Upper lobe of right lung (tissue), 1 donor: ENCODE results near the gene RAD51B. TPM values are rescaled to one million over a fixed set of nuclear protein-coding genes. Genes with fewer than 3 reads are reported as not detected.

Source experiments
- ATAC-seq: fragments of 200-7000 bp; cut with Tn5 transposase; one replicate; pipeline ENCODE4 v1.9.1; 2020; ENCODE audit warnings: mild to moderate bottlenecking, moderate library complexity
- DNase-seq: peaks from one replicate; pipeline ENCODE4 v3.0.0-alpha.2; 2020
- H3K27ac ChIP-seq: fragments of 200-600 bp; one replicate; pipeline ENCODE4 v1.8.0; 2022
- H3K27me3 ChIP-seq: fragments of 200-600 bp; one replicate; pipeline ENCODE4 v1.8.0; 2022; ENCODE audit warnings: mild to moderate bottlenecking
- H3K36me3 ChIP-seq: fragments of 200-600 bp; one replicate; pipeline ENCODE4 v1.8.0; 2022
- H3K4me1 ChIP-seq: fragments of 200-600 bp; one replicate; pipeline ENCODE4 v1.8.0; 2022
- H3K4me3 ChIP-seq: fragments of 200-600 bp; one replicate; pipeline ENCODE4 v1.8.0; 2022; ENCODE audit warnings: mild to moderate bottlenecking
- H3K9me3 ChIP-seq: fragments of 200-600 bp; one replicate; pipeline ENCODE4 v1.8.0; 2022
- CTCF ChIP-seq: fragments of 200-600 bp; IDR thresholded peaks from one replicate; pipeline ENCODE4 v1.8.0; 2022; ENCODE audit warnings: antibody characterized with exemption
- intact Hi-C: fragments of 100-400 bp; cut with DNase I; formaldehyde crosslinking; loops from one replicate; pipeline ENCODE4 v1.11.0; 2022
- total RNA-seq: library from RNA; stranded (reverse); fragmentation: NEBNext Ultra II Directional; extraction: Animal tissue kit (Norgen Biotek cat#: 25700); gene quantifications from one replicate; pipeline ENCODE4 v1.2.1, GENCODE V29; 2021
- donor health status: DM: no; HTN: yes; CAD: no; lungs with severe emphysema.

RAD51B gene
- total RNA-seq, 1 donor from 2014 or later: 11.5 TPM

DNA sequence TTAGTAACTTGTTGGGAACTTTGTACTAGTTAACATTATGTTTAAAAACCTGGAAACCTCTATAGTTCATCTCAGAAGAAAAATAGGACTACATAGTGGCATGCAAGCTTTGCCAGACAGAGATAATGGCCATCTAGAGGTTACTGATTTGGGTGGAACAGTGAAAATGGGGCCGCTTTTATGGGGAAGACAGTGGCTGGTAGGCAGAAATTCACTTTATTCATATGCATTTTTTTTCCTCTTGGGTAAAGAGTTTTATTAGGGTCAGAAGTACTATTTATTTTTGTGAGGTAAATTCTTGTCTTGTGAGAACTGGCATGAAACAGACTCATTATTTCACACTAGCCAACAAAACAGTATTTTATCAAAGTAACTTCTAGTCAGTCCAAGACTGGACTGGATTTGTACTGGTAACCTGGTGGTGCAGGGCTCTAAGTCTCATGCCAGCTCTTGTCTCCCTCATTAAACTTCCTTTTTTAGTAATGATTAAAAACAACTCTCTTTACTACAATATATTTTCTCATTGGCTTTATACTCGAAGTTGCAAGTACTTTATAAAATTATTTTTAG, 345.8 kb downstream of the RAD51B start:
- Histone ChIP-seq H3K4me3 (no peak overlapping the region), H3K36me3 (no peaks in the 10 kb centered on the region), H3K9me3 (no peaks in the 10 kb centered on the region), H3K27me3 (no peaks in the 10 kb centered on the region), H3K27ac (no peak overlapping the region), H3K4me1 (peaks cover 18% of the 10 kb centered on the region)
- ATAC-seq (no peak), DNase-seq (no peak)
- no peak for TF ChIP-seq CTCF
- intact Hi-C loops: loop anchor here (10.0 kb wide), 1 partner anchor 59 kb away; no protein-coding TSS in a partner anchor

DNA sequence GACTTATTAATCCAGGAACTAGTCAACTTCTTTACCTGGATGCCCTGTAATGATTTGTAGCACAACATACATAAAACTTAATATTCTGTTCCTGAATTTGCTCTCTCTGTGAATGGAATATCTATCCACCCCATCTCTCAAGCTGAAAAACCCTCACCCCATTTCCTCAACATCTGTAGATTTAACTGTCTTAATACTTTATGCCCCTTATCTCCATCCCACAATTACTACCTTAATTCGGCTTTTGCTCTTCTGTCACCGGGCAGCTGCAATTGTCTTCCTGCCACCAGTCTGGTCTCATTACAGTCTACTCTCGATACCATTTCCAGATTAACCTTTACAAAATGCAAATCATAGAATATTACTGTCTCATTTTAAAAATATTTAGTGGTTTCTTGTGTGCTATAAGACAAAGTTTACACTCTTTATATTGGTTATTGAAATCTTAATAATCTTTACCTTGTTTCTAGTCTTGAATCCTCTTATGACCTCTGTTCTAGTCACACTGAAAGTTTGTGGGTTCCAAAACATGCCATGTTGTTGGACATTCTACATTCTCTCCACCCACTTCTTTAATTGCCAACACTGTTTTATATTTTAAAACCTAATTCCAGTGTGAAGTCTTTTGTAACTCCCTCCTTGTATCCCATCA, 347.3 kb downstream of the RAD51B start:
- ATAC-seq: no peak
- Histone ChIP-seq H3K9me3 (no peaks in the 10 kb centered on the region), H3K4me1 (peaks cover 18% of the 10 kb centered on the region), H3K27me3 (no peaks in the 10 kb centered on the region), H3K36me3 (no peaks in the 10 kb centered on the region), H3K4me3 (no peak overlapping the region), H3K27ac (no peak overlapping the region)
- TF ChIP-seq CTCF: no peak
- intact Hi-C loops: loop anchor here (10.0 kb wide), 1 partner anchor 58 kb away; no protein-coding TSS in a partner anchor
- DNase-seq: no peak

DNA sequence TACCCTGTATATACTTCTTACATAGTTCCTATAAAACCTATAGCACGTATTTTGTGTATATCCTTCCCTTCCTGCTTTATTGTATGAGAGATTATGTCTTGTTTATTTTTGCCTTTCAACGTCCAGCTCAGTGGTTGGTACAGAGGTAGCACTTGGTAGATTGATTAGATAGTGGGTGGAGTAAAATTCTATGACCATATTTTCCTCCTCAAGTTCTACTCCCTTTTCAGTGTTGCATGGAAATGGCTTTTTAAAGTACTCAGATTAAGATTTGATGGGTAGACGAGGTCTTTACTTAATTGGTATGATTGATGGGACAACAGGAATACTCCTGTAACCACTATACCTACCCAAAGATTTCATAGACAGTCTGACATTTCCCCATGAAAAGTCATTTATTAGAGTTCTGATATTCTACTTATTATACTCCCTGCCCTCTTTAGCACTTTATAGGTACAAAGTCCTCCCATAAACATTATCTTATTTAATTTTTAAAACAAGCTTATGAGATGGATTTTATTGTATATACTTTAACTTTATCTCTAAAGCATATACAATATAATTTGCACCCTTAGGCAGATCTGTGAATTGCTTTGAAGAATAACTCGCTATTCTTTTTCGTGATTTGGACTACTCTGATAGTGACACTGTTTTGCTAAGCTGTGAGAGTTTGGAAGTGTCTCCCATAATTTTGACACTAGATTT, 348.0 kb downstream of the RAD51B start:
- no peaks in the 10 kb centered on the region for H3K36me3 ChIP-seq
- peaks cover 18% of the 10 kb centered on the region for H3K4me1 ChIP-seq
- H3K4me3 ChIP-seq: no peak overlapping the region
- ATAC-seq: no peak
- no peaks in the 10 kb centered on the region for H3K9me3 ChIP-seq
- intact Hi-C loops: loop anchor here (10.0 kb wide), 1 partner anchor 57 kb away; no protein-coding TSS in a partner anchor
- no peak for DNase-seq
- H3K27ac ChIP-seq: no peak overlapping the region
- H3K27me3 ChIP-seq: no peaks in the 10 kb centered on the region
- TF ChIP-seq CTCF: no peak

DNA sequence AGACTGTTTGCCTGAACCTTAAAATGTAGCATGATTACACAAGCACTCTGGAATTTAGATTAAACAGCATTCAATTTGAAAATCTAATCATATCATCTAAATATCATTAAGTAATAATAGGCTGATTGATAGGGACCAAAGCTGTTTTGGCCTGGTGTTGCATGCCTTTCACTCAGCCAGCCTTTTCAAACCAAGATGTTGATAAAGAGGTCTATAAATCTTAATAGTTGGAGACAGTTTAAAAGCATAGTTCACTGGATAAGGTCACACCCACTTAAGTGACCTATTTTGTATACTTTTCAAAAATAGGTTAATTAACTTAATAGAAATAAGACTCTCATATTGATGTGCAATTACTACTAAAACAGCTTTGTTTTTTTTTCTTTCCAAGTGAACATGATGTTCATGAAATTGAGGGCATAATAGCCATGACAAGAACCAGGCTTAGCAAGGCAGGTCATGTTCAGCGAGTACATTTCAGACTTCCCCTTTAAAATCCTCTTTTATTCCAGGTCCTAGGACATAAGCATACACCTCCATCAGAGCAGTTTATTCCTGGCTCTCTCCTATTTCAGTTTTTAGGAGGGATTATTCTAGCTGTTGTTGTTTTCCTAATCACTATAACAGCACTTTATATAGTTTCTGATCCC, 349.0 kb downstream of the RAD51B start:
- Histone ChIP-seq H3K9me3 (no peaks in the 10 kb centered on the region), H3K36me3 (no peaks in the 10 kb centered on the region), H3K27me3 (no peaks in the 10 kb centered on the region), H3K27ac (no peak overlapping the region), H3K4me1 (peaks cover 18% of the 10 kb centered on the region), H3K4me3 (no peak overlapping the region)
- no peak for DNase-seq
- intact Hi-C loops: loop anchor here (10.0 kb wide), 1 partner anchor 56 kb away; no protein-coding TSS in a partner anchor
- TF ChIP-seq CTCF: no peak
- ATAC-seq: no peak

GRCh38 chr14:68172216-68172615, 352.6 kb downstream of the RAD51B start:
- DNase-seq (no peak), ATAC-seq (no peak)
- H3K9me3 ChIP-seq: no peaks in the 10 kb centered on the region
- H3K4me1 ChIP-seq: peaks cover 7% of the 10 kb centered on the region
- TF ChIP-seq CTCF: no peak
- no peaks in the 10 kb centered on the region for H3K27me3 ChIP-seq
- peak overlapping the region; percentile 31 for H3K27ac ChIP-seq
- no peaks in the 10 kb centered on the region for H3K36me3 ChIP-seq
- H3K4me3 ChIP-seq: no peak overlapping the region
- intact Hi-C loops: no loop called here
